ENCODE results near the gene TACR1. TPM values are rescaled to one million over a fixed set of nuclear protein-coding genes. Genes with fewer than 3 reads are reported as not detected.

Gene TACR1
- total RNA-seq, 1 experiment from 2014 or later = not detected

- intact Hi-C loops (cut with micrococcal nuclease; ENCODE audit: unreplicated experiment) = no loop called here
Measured at GRCh38 chr2:75123876-75124275, 75.4 kb downstream of the TACR1 start.

GRCh38 chr2:75113231-75113869, 86.0 kb downstream of the TACR1 start:
- no peaks in the 10 kb centered on the region for H3K9me3 ChIP-seq (ENCODE audit: low read depth, low read length, poor library complexity, severe bottlenecking)
- ChIA-PET CTCF (no interaction called here), POLR2A (ENCODE audit: low non-redundant PET) (no interaction called here)
- intact Hi-C loops (cut with micrococcal nuclease; ENCODE audit: unreplicated experiment) = no loop called here
- no peaks in the 10 kb centered on the region for H3K36me3 ChIP-seq (ENCODE audit: insufficient read depth, low read length, poor library complexity, severe bottlenecking)
- no peak overlapping the region for H3K4me3 ChIP-seq (ENCODE audit: low read depth, low read length, poor library complexity, severe bottlenecking)
- TF ChIP-seq EZH2 (IDR thresholded peaks at IDR 0.05; ENCODE audit: borderline replicate concordance, low read depth, low read length, poor library complexity, severe bottlenecking) = no peak
- no peak for TF ChIP-seq CTCF (conservative IDR thresholded peaks at IDR 0.05; ENCODE audit: low read depth, low read length)
- no TSS peak for BruUV-seq (replicated peaks)
- peaks cover 21% of the 10 kb centered on the region for H3K4me1 ChIP-seq (ENCODE audit: insufficient read depth, low read length, poor library complexity, severe bottlenecking)
- no peak overlapping the region for H3K27ac ChIP-seq (ENCODE audit: low read depth, low read length, poor library complexity, severe bottlenecking)
- H3K27me3 ChIP-seq (replicated peaks; ENCODE audit: insufficient read depth, low read depth, low read length, poor library complexity) = no peaks in the 10 kb centered on the region
- no peak for DNase-seq (ENCODE audit: low spot score)

More at GRCh38 chr2:75123876-75124275, 75.4 kb downstream of the TACR1 start:
- Histone ChIP-seq H3K27ac (ENCODE audit: low read depth, low read length, poor library complexity, severe bottlenecking) (no peak overlapping the region), H3K9me3 (ENCODE audit: low read depth, low read length, poor library complexity, severe bottlenecking) (no peaks in the 10 kb centered on the region), H3K4me3 (ENCODE audit: low read depth, low read length, poor library complexity, severe bottlenecking) (no peak overlapping the region), H3K4me1 (ENCODE audit: insufficient read depth, low read length, poor library complexity, severe bottlenecking) (no peaks in the 10 kb centered on the region), H3K27me3 (replicated peaks; ENCODE audit: insufficient read depth, low read depth, low read length, poor library complexity) (no peaks in the 10 kb centered on the region), H3K36me3 (ENCODE audit: insufficient read depth, low read length, poor library complexity, severe bottlenecking) (no peaks in the 10 kb centered on the region)
- no TSS peak for BruUV-seq (replicated peaks)
- ChIA-PET POLR2A (ENCODE audit: low non-redundant PET) (no interaction called here), CTCF (no interaction called here)
- DNase-seq (ENCODE audit: low spot score) = no peak
- no peak for TF ChIP-seq CTCF (conservative IDR thresholded peaks at IDR 0.05; ENCODE audit: low read depth, low read length)
- no peak for TF ChIP-seq EZH2 (IDR thresholded peaks at IDR 0.05; ENCODE audit: borderline replicate concordance, low read depth, low read length, poor library complexity, severe bottlenecking)

- no peaks in the 10 kb centered on the region for H3K27me3 ChIP-seq (replicated peaks; ENCODE audit: insufficient read depth, low read depth, low read length, poor library complexity)
- H3K9me3 ChIP-seq (ENCODE audit: low read depth, low read length, poor library complexity, severe bottlenecking) = no peaks in the 10 kb centered on the region
- DNase-seq (ENCODE audit: low spot score) = peak; percentile 11
- no peaks in the 10 kb centered on the region for H3K36me3 ChIP-seq (ENCODE audit: insufficient read depth, low read length, poor library complexity, severe bottlenecking)
- CTCF ChIA-PET = no interaction called here
- H3K4me1 ChIP-seq (ENCODE audit: insufficient read depth, low read length, poor library complexity, severe bottlenecking) = peaks cover 21% of the 10 kb centered on the region
- POLR2A ChIA-PET (ENCODE audit: low non-redundant PET) = no interaction called here
- no TSS peak for BruUV-seq (replicated peaks)
- H3K4me3 ChIP-seq (ENCODE audit: low read depth, low read length, poor library complexity, severe bottlenecking) = no peak overlapping the region
- TF ChIP-seq CTCF (conservative IDR thresholded peaks at IDR 0.05; ENCODE audit: low read depth, low read length) = no peak
- intact Hi-C loops (cut with micrococcal nuclease; ENCODE audit: unreplicated experiment) = no loop called here
- peak overlapping the region; percentile 72 for H3K27ac ChIP-seq (ENCODE audit: low read depth, low read length, poor library complexity, severe bottlenecking)
Measured at GRCh38 chr2:75108937-75109482, 90.3 kb downstream of the TACR1 start.

All from A673 (cell line).